A673 (cell line): Measurements from ENCODE around the gene CDYL2. TPM values are rescaled to one million over a fixed set of nuclear protein-coding genes. Genes with fewer than 3 reads are reported as not detected.

Experiments
- BruUV-seq: library from RNA; stranded (reverse); fragments of 400-500 nt; replicated peaks from 2 replicates; lab custom pipeline; 2021; lab: Mats Ljungman, UMichigan
- CTCF ChIA-PET: fragments of 300-600 bp; sonication (Branson Sonifier 250); formaldehyde crosslinking; loops from one replicate; lab custom pipeline; 2022; ENCODE audit warnings: antibody characterized with exemption; lab: Charles Lee
- POLR2A ChIA-PET: fragments of 300-600 bp; sonication (Branson Sonifier 250); formaldehyde crosslinking; loops from one replicate; lab custom pipeline; 2022; ENCODE audit warnings: antibody characterized with exemption; ENCODE audit not compliant: low non-redundant PET; lab: Charles Lee
- DNase-seq: peaks from one replicate; pipeline ENCODE4 v3.0.0-alpha.2; 2015; ENCODE audit warnings: low spot score
- H3K27ac ChIP-seq: fragments of 200-600 bp; sonication (generic); 2 replicates; pipeline ENCODE4 v1.5.1; 2016; ENCODE audit warnings: mixed run types, low read depth, mild to moderate bottlenecking, mixed read lengths, antibody characterized with exemption, low read length; ENCODE audit not compliant: poor library complexity, severe bottlenecking
- H3K27me3 ChIP-seq: fragments of 200-600 bp; sonication (generic); replicated peaks from 2 replicates; pipeline ENCODE4 v1.6.1; 2017; ENCODE audit warnings: mixed run types, low read depth, mild to moderate bottlenecking, mixed read lengths, antibody characterized with exemption, low read length; ENCODE audit not compliant: insufficient read depth, poor library complexity
- H3K36me3 ChIP-seq: fragments of 200-600 bp; sonication (generic); 2 replicates; pipeline ENCODE4 v1.6.1; 2016; ENCODE audit warnings: mixed run types, mild to moderate bottlenecking, mixed read lengths, antibody characterized with exemption, low read length; ENCODE audit not compliant: insufficient read depth, poor library complexity, severe bottlenecking
- H3K4me1 ChIP-seq: fragments of 200-600 bp; sonication (generic); 2 replicates; pipeline ENCODE4 v1.6.1; 2017; ENCODE audit warnings: mixed run types, mild to moderate bottlenecking, mixed read lengths, antibody characterized with exemption, low read length; ENCODE audit not compliant: insufficient read depth, poor library complexity, severe bottlenecking
- H3K4me3 ChIP-seq: fragments of 200-600 bp; sonication (generic); 2 replicates; pipeline ENCODE4 v1.5.1; 2016; ENCODE audit warnings: low read depth, mixed run types, mild to moderate bottlenecking, mixed read lengths, low read length; ENCODE audit not compliant: poor library complexity, severe bottlenecking
- H3K9me3 ChIP-seq: fragments of 200-600 bp; sonication (generic); 2 replicates; pipeline ENCODE4 v1.6.1; 2016; ENCODE audit warnings: mixed run types, low read depth, mild to moderate bottlenecking, mixed read lengths, antibody characterized with exemption, low read length; ENCODE audit not compliant: poor library complexity, severe bottlenecking
- CTCF ChIP-seq: fragments of 300-800, 200-600 bp; sonication (generic); conservative IDR thresholded peaks from 2 replicates; pipeline ENCODE4 v1.5.1; 2017; ENCODE audit warnings: low read depth, mild to moderate bottlenecking, antibody characterized with exemption, low read length, moderate library complexity, mixed read lengths
- EZH2 ChIP-seq: fragments of 200-600 bp; sonication (generic); IDR thresholded peaks from 2 replicates; pipeline ENCODE4 v1.6.1; 2017; ENCODE audit warnings: borderline replicate concordance, low read depth, mild to moderate bottlenecking, mixed read lengths, antibody characterized with exemption, low read length; ENCODE audit not compliant: poor library complexity, severe bottlenecking
- intact Hi-C: fragments of 100-400 bp; cut with micrococcal nuclease; formaldehyde crosslinking; loops from one replicate; pipeline ENCODE4 v1.10.0; 2022; ENCODE audit not compliant: unreplicated experiment
- total RNA-seq: library from RNA; stranded (reverse); gene quantifications from 2 replicates; pipeline ENCODE4 v1.2.3, GENCODE V29; 2021

CDYL2 gene
- total RNA-seq, 1 experiment from 2014 or later: 0.64 TPM

- no TSS peak for BruUV-seq
- CTCF ChIA-PET: interaction anchor here (0.6 kb wide), 1 partner anchor 249 kb away, joined by 3 read pairs; no protein-coding TSS in a partner anchor
Measured at GRCh38 chr16:80599466-80599865, 204.9 kb downstream of the CDYL2 start.

GRCh38 chr16:80596507-80597207, 207.7 kb downstream of the CDYL2 start:
- Histone ChIP-seq H3K27me3 (no peaks in the 10 kb centered on the region), H3K9me3 (no peaks in the 10 kb centered on the region), H3K4me3 (no peak overlapping the region), H3K36me3 (no peaks in the 10 kb centered on the region), H3K27ac (no peak overlapping the region), H3K4me1 (no peaks in the 10 kb centered on the region)
- no TSS peak for BruUV-seq
- TF ChIP-seq EZH2 (no peak), CTCF (no peak)
- POLR2A ChIA-PET: no interaction called here
- intact Hi-C loops: no loop called here
- no peak for DNase-seq
- CTCF ChIA-PET: no interaction called here

More at GRCh38 chr16:80599466-80599865, 204.9 kb downstream of the CDYL2 start:
- no peaks in the 10 kb centered on the region for H3K27me3 ChIP-seq
- no peaks in the 10 kb centered on the region for H3K36me3 ChIP-seq
- H3K4me1 ChIP-seq: no peaks in the 10 kb centered on the region
- H3K27ac ChIP-seq: no peak overlapping the region
- no peaks in the 10 kb centered on the region for H3K9me3 ChIP-seq
- H3K4me3 ChIP-seq: no peak overlapping the region
- TF ChIP-seq EZH2: no peak
- DNase-seq: no peak
- POLR2A ChIA-PET: no interaction called here
- intact Hi-C loops: no loop called here

DNA sequence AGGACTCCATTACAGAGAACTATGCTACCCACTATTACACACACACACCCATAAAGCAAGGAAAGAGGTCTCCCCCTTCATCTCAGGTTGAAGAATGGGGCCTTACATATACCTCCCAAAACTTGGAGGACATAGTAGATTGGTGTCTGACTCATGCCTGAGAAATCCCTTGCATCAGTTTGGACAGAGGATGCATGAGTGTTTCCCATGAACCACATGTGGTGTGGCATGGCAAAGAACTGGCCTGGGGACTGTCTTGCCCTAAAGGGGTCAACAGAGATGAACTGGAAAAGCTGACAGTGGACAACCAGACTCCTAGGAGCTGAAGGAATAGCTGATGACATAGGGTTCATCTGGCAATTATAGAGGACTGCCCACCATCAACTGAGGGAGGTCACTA, 209.6 kb downstream of the CDYL2 start:
- no peaks in the 10 kb centered on the region for H3K27me3 ChIP-seq
- H3K27ac ChIP-seq: no peak overlapping the region
- no peak for DNase-seq
- ChIA-PET POLR2A (no interaction called here), CTCF (no interaction called here)
- H3K4me3 ChIP-seq: no peak overlapping the region
- H3K36me3 ChIP-seq: no peaks in the 10 kb centered on the region
- intact Hi-C loops: no loop called here
- no TSS peak for BruUV-seq
- TF ChIP-seq CTCF (no peak), EZH2 (no peak)
- H3K4me1 ChIP-seq: no peaks in the 10 kb centered on the region
- no peaks in the 10 kb centered on the region for H3K9me3 ChIP-seq

- Histone ChIP-seq H3K27me3 (no peaks in the 10 kb centered on the region), H3K4me1 (no peaks in the 10 kb centered on the region), H3K9me3 (no peaks in the 10 kb centered on the region), H3K4me3 (no peak overlapping the region), H3K36me3 (no peaks in the 10 kb centered on the region), H3K27ac (no peak overlapping the region)
- no peak for DNase-seq
- POLR2A ChIA-PET: no interaction called here
- CTCF ChIA-PET: no interaction called here
- TF ChIP-seq CTCF (no peak), EZH2 (no peak)
- intact Hi-C loops: no loop called here
- BruUV-seq: no TSS peak
Measured at GRCh38 chr16:80592273-80592672, 212.1 kb downstream of the CDYL2 start.
